ENCODE data around the gene KCNJ6. TPM values are rescaled to one million over a fixed set of nuclear protein-coding genes. Genes with fewer than 3 reads are reported as not detected.

The KCNJ6 gene
- total RNA-seq, 2 experiments from 2014 or later: not detected

DNA sequence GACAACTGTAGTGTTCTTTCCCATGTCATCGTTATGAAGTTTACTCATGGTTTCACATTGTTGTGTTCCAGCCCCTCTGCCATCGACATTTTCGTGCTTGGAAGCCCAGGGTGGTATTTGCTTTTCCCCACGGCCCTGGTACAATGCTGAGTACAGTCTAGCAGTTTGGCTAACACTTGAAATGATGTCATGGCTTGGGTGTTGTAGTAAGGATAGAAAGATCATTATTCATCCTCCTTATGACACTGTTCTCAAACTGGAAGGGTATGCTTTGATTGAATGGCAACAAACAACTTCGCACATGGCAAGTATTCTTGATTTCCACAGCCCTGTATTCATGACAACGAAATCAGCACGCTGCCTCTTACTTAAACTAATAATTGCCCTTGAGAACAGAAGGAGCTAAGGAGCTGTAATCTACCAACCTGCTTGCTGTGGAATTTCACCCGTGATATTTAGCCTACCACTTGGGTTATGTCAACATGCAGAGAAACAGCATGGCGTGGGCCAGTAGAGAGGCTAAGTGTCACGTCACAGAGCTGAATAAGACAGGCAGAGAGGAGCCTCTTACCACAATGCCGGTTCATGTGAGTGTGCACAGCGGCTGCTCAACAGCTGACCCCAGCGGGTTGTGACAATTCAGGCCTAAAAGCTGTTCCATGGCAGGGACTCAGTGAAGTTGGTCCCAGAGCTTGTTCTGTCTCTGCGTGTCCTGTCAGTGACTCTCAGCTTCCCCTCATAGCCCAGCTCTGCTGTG lies 73.9 kb downstream of the KCNJ6 start:
- no peaks in the 10 kb centered on the region for H3K4me1 Mint-ChIP-seq
- H3K36me3 Mint-ChIP-seq: no peaks in the 10 kb centered on the region
- ATAC-seq (ENCODE audit: low read depth) (no peak), DNase-seq (no peak)
- no peaks in the 10 kb centered on the region for H3K9me3 Mint-ChIP-seq
- H3K4me3 Mint-ChIP-seq: no peak overlapping the region
- POLR2A ChIA-PET: no interaction called here
- no peaks in the 10 kb centered on the region for H3K27me3 Mint-ChIP-seq
- H3K27ac Mint-ChIP-seq: no peak overlapping the region

DNA sequence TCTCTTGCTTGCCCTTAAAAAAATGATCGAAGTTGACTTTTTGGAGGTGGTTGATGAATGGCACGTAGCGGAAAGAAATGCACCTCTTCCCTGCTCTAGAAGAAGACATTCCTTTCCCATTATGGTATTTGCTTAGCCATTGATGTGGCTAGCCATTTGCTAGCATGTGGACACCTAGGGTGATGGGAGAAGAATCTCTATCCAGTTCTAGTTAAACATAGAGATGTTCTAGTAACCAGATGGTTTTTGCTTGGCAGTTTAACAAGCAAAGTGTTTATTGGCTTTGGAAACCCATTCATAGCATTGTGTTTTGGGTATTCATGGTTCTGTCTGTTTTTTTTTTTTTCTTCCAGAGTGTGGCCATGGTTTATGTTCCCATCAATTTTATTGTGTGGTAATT lies 78.9 kb downstream of the KCNJ6 start:
- ATAC-seq (ENCODE audit: low read depth) (no peak), DNase-seq (no peak)
- H3K4me1 Mint-ChIP-seq: no peaks in the 10 kb centered on the region
- no peak overlapping the region for H3K4me3 Mint-ChIP-seq
- no peak overlapping the region for H3K27ac Mint-ChIP-seq
- peaks cover 2% of the 10 kb centered on the region for H3K27me3 Mint-ChIP-seq
- POLR2A ChIA-PET: no interaction called here
- no peaks in the 10 kb centered on the region for H3K9me3 Mint-ChIP-seq
- no peaks in the 10 kb centered on the region for H3K36me3 Mint-ChIP-seq

DNA sequence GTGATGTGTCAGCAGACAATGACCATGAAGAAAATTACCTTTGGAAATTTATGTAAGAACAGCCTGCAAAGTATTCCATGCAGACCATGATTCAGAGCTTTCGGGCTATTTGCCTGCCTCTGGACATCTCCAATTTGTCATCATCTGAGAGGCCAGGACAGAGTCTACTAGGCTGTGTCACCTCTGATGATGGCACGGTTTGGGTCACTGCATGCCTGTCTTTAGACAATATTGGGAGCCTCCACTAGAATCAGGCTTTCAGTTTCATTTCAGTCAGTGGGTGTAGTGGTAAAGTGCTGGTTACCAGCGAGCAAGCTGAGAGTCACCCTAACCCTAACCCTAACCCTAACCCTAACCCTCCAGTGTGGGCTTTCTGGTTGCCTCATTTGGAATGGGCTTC lies 80.8 kb downstream of the KCNJ6 start:
- Mint-ChIP-seq H3K4me3 (no peak overlapping the region), H3K4me1 (no peaks in the 10 kb centered on the region)
- no peak for ATAC-seq (ENCODE audit: low read depth)

DNA sequence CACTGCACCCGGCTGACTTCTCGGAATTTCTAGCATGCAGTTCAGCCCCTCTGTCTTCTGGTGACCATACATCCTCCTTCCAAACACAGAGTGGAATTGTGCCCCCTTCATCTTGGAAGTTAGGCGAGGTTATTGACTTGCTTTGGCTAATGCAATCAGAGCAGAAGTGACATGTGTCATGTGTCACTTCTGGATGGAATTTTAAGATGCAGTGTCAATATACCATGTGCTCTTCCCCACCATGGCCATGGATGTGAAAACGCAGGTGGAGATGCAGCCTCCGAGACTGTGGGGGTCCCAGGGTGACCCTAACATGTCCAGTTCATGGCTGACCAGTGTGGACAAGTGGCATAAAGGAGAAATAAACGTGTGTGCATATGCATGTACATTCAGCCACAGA lies 83.0 kb downstream of the KCNJ6 start:
- H3K4me1 Mint-ChIP-seq: no peaks in the 10 kb centered on the region
- DNase-seq: no peak
- no peak overlapping the region for H3K27ac Mint-ChIP-seq
- H3K4me3 Mint-ChIP-seq: no peak overlapping the region
- no peaks in the 10 kb centered on the region for H3K36me3 Mint-ChIP-seq
- ATAC-seq (ENCODE audit: low read depth): no peak
- POLR2A ChIA-PET: interaction anchor here (0.5 kb wide), 1 partner anchor 1586 kb away, joined by 3 read pairs; no protein-coding TSS in a partner anchor
- no peaks in the 10 kb centered on the region for H3K9me3 Mint-ChIP-seq
- H3K27me3 Mint-ChIP-seq: peaks cover 2% of the 10 kb centered on the region

More for the DNA sequence above, 80.8 kb downstream of the KCNJ6 start:
- no peaks in the 10 kb centered on the region for H3K36me3 Mint-ChIP-seq
- no peaks in the 10 kb centered on the region for H3K9me3 Mint-ChIP-seq
- POLR2A ChIA-PET: no interaction called here
- no peak for DNase-seq
- H3K27me3 Mint-ChIP-seq: peaks cover 2% of the 10 kb centered on the region
- no peak overlapping the region for H3K27ac Mint-ChIP-seq

DNA sequence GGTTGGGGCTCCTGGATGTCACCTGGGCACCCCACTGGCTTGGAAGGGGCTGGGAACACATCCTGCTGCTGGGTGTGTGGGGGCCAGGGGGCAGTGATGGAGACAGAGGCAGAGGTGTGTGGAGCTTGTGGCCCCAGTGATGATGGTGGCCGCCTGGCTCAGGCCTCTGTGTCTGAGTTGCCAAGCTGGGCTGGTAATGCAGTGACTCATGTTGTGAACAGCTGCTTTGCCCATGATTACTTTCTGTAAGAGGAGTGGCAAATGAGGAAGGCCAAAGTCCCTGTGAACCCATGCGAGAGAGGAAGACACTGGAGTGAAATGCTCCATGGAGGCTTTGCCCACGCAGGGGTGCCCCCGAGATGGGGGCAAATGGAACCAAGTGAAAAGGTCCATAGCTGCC lies 86.8 kb downstream of the KCNJ6 start:
- Mint-ChIP-seq H3K27ac (no peak overlapping the region), H3K36me3 (no peaks in the 10 kb centered on the region), H3K27me3 (peaks cover under 1% of the 10 kb centered on the region), H3K9me3 (no peaks in the 10 kb centered on the region), H3K4me1 (no peaks in the 10 kb centered on the region), H3K4me3 (no peak overlapping the region)
- DNase-seq (no peak), ATAC-seq (ENCODE audit: low read depth) (no peak)
- POLR2A ChIA-PET: no interaction called here

DNA sequence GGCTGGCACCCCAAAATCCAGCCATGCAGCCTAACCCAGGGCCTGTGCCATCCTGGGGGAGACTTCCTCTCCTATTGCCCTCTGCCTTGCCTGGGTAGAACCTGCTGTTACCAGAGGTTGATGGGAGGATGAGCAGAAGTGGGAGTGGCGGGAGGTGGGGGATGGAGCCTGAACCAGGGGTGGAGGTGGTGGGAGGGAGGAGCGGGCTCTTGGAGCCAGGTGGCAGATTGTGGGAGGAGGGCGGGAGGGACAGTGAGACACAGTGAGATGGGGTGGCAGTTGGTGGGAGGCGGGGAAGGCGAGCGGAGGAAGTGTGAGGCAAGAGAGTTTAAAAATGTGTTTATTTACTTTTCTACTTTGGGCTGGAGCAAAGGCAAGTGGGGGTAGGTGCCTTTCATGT lies 87.3 kb downstream of the KCNJ6 start:
- H3K4me3 Mint-ChIP-seq: no peak overlapping the region
- no peaks in the 10 kb centered on the region for H3K9me3 Mint-ChIP-seq
- no peak overlapping the region for H3K27ac Mint-ChIP-seq
- H3K4me1 Mint-ChIP-seq: no peaks in the 10 kb centered on the region
- DNase-seq (no peak), ATAC-seq (ENCODE audit: low read depth) (no peak)
- POLR2A ChIA-PET: no interaction called here
- H3K27me3 Mint-ChIP-seq: no peaks in the 10 kb centered on the region
- H3K36me3 Mint-ChIP-seq: no peaks in the 10 kb centered on the region

DNA sequence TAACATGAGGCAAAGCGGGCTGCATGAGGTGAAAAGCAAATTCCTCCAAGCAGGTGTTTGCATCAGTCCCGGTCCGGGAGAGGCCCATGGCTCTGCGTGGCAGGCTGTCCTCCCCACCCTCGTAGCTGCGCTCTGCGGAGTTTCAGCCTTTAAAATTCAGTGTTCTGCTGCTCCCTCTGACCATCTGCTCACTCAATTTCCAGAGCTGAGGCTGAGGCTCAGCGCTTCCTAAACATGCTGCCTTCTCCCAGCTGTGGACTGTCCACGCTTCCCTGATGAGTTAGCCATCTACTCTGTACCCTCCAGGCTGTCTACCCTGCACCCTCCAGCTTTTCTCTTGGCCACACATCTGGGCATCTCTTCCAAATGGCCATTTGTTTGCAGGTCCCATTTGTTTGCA lies 87.7 kb downstream of the KCNJ6 start:
- DNase-seq: no peak
- POLR2A ChIA-PET: no interaction called here
- Mint-ChIP-seq H3K36me3 (no peaks in the 10 kb centered on the region), H3K4me1 (no peaks in the 10 kb centered on the region), H3K9me3 (no peaks in the 10 kb centered on the region), H3K4me3 (no peak overlapping the region), H3K27me3 (peaks cover under 1% of the 10 kb centered on the region), H3K27ac (no peak overlapping the region)
- ATAC-seq (ENCODE audit: low read depth): no peak

DNA sequence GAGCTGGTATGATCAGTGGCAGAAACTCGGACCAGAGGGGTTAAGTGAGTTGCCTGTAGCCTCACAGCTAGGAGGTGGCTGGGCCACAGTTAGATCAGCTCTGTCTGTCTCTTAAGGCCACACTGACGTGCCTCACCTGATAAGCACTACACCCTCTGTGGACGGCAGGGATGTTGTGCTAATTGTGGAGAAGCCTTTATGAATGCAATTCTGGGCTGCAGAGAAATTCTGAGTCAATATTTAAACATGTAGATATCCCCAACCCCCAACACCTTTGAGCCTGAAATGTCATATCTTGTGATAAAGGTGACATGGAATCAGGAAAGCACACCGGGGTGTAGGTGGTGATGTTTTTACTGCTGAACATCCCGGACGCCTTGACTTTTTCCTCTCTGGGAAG lies 88.3 kb downstream of the KCNJ6 start:
- Mint-ChIP-seq H3K9me3 (no peaks in the 10 kb centered on the region), H3K36me3 (no peaks in the 10 kb centered on the region), H3K4me1 (no peaks in the 10 kb centered on the region), H3K27me3 (peaks cover 2% of the 10 kb centered on the region), H3K27ac (no peak overlapping the region), H3K4me3 (no peak overlapping the region)
- DNase-seq (no peak), ATAC-seq (ENCODE audit: low read depth) (no peak)
- POLR2A ChIA-PET: no interaction called here

DNA sequence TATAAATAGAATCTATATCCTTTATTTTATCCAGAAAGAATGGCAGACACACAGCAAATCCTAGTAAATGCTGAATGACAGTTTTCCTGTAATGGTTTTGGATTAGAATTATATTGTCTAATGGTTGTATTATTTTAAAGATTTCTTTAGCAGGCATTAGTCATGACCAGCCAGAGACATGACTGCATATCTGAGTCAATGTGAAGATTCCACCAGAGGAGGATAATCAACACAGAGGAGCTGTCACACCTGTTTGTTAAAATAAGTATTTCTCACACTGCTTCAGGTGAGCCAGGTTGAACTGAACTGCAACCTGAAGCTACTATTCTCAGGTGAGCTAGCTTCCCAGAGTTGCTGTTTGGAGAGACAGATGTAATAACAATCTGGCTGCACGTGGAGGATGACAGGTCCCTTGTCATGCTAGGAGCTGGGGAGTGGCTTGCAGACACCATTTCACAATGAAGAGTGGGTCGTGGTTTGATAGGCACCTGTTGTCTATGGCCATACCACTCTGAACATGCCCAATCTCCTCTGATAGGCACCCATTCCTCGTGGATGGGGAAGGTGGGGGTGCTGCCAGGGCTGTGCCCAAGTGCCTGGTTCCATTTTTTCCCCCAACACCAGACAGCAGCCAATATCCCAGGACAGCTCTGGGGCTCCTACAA lies 94.3 kb downstream of the KCNJ6 start:
- no peaks in the 10 kb centered on the region for H3K36me3 Mint-ChIP-seq
- no peak for ATAC-seq (ENCODE audit: low read depth)
- peaks cover 2% of the 10 kb centered on the region for H3K27me3 Mint-ChIP-seq
- H3K9me3 Mint-ChIP-seq: no peaks in the 10 kb centered on the region
- DNase-seq: no peak
- POLR2A ChIA-PET: no interaction called here
- H3K27ac Mint-ChIP-seq: no peak overlapping the region
- H3K4me3 Mint-ChIP-seq: no peak overlapping the region
- no peaks in the 10 kb centered on the region for H3K4me1 Mint-ChIP-seq

DNA sequence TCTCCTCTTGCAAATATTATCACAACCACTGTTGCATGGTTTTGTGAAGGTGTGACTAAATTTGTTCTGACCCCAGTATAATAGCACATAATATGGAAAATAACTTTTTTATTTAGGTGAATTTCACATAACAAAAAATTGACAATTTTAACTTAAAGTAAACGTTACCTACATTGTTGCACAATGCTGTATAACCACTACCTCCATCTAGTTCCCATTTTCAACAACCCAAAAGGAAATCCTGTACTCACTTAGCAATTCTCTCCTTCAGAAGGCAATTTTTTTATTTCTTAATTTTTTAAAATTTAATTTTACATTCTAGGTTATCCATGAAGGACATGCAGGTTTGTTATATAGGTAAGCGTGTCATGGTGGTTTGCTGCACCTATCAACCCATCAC lies 95.2 kb downstream of the KCNJ6 start:
- H3K36me3 Mint-ChIP-seq: no peaks in the 10 kb centered on the region
- no peaks in the 10 kb centered on the region for H3K4me1 Mint-ChIP-seq
- H3K27me3 Mint-ChIP-seq: peaks cover 2% of the 10 kb centered on the region
- ATAC-seq (ENCODE audit: low read depth) (no peak), DNase-seq (no peak)
- no peak overlapping the region for H3K27ac Mint-ChIP-seq
- POLR2A ChIA-PET: no interaction called here
- H3K9me3 Mint-ChIP-seq: no peaks in the 10 kb centered on the region
- H3K4me3 Mint-ChIP-seq: no peak overlapping the region

DNA sequence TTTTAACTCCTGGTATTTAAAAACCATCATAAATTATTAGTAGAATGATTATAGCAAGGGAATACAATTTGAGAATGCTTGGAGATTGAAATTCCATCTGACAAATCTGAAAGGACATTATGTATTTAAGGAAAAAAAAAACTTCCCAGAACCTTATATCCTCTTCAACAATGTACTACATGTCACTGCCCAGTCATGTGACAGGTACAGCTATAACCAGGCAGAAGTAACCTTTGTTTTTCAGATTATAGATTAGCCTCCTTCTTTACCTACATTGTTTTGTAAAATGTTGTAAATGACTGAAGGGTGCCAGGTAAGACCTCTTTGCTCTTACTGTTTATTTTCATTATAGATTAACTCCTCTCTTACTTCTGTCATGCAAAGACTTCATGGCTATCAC lies 96.9 kb downstream of the KCNJ6 start:
- POLR2A ChIA-PET: no interaction called here
- Mint-ChIP-seq H3K36me3 (no peaks in the 10 kb centered on the region), H3K27me3 (peaks cover 2% of the 10 kb centered on the region), H3K9me3 (no peaks in the 10 kb centered on the region), H3K4me1 (no peaks in the 10 kb centered on the region), H3K4me3 (no peak overlapping the region), H3K27ac (no peak overlapping the region)
- DNase-seq (no peak), ATAC-seq (ENCODE audit: low read depth) (no peak)

DNA sequence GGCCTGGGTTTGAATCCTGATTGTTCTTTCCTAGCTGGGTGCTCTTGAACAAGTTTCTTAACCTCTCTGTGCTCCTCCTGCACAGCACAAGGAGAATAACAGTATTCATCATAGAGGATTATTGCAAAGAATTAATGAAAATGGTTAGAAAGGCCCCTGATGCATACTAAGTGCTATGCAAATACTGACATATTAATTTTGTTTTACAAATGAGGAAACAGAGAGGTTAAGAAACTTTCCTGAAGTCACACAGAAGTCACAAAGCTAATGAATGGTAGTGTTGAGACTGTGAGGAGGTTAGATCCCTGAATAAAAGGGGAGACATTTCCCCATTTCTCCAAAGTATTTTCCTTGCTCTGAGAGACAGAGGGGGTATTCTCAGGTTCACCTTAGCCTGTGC lies 99.0 kb downstream of the KCNJ6 start:
- H3K27ac Mint-ChIP-seq: no peak overlapping the region
- ATAC-seq (ENCODE audit: low read depth) (no peak), DNase-seq (no peak)
- POLR2A ChIA-PET: no interaction called here
- no peak overlapping the region for H3K4me3 Mint-ChIP-seq
- no peaks in the 10 kb centered on the region for H3K27me3 Mint-ChIP-seq
- no peaks in the 10 kb centered on the region for H3K36me3 Mint-ChIP-seq
- H3K9me3 Mint-ChIP-seq: peaks cover 2% of the 10 kb centered on the region
- H3K4me1 Mint-ChIP-seq: no peaks in the 10 kb centered on the region

DNA sequence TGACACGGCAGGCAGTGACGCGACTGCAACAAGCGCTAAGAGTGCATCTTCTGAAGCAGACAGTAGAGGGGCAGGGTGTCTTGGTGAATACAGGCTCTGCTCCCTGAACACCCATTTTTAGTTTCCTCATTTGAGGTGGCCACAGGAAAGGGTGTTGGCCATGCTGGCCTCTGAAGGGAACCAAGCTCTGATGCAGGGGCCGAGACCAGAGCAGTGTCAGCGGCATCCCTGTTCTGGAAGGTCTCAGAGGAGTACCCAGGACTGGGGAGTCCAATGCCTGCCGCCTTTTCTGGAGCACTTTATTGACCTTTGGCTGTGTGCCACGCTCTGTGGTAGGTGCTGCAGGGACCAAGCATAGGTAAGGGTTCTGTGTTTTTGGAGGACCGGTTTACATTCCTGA lies 100.4 kb downstream of the KCNJ6 start:
- ATAC-seq (ENCODE audit: low read depth): no peak
- no peak for DNase-seq
- POLR2A ChIA-PET: no interaction called here
- Mint-ChIP-seq H3K4me1 (no peaks in the 10 kb centered on the region), H3K36me3 (no peaks in the 10 kb centered on the region), H3K4me3 (no peak overlapping the region), H3K27ac (no peak overlapping the region), H3K27me3 (no peaks in the 10 kb centered on the region), H3K9me3 (peaks cover 2% of the 10 kb centered on the region)

DNA sequence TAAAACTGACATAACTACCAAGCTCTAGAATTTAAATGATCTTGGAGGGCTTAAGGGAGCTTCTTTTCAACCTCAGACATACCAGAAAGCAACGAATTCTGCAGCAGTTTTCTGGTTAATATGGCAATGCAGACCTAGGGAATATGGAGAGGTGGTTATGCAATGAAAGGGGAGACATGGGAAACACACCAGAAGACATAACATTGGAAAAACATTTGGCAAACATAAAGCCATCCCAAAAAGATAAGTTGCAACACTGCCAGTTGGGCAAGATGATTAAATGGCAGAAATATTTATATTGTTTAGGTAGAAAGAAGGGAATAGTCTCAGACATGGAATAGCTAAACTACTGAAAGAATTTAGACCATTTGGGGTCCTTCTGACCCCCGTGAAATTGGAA lies 104.5 kb downstream of the KCNJ6 start:
- DNase-seq (no peak), ATAC-seq (ENCODE audit: low read depth) (no peak)
- H3K27ac Mint-ChIP-seq: no peak overlapping the region
- H3K4me3 Mint-ChIP-seq: no peak overlapping the region
- no peaks in the 10 kb centered on the region for H3K4me1 Mint-ChIP-seq
- POLR2A ChIA-PET: no interaction called here
- H3K36me3 Mint-ChIP-seq: no peaks in the 10 kb centered on the region
- H3K9me3 Mint-ChIP-seq: peaks cover 2% of the 10 kb centered on the region
- H3K27me3 Mint-ChIP-seq: no peaks in the 10 kb centered on the region
